Hair follicular keratinocyte (primary cell): ENCODE data around the gene CRYZ. TPM values are rescaled to one million over a fixed set of nuclear protein-coding genes. Genes with fewer than 3 reads are reported as not detected.

Experiments used
- total RNA-seq: library from RNA; depleted of rRNA; stranded (reverse); fragments of >200 nt; gene quantifications from 2 replicates; pipeline ENCODE4 v1.2.3, GENCODE V29; 2015

Gene CRYZ
- total RNA-seq: 61.5 and 67.7 TPM in 2 replicates

GRCh38 chr1:74732960-74733603 lies at the start of gene CRYZ, which contains the start of gene TYW3:
Gene CRYZ (minus strand): TSS chr1:74733050. CDS start chr1:74724821, 8,229 bp downstream.
Gene TYW3 (plus strand): TSS chr1:74733152. CDS start chr1:74733245, 93 bp downstream.

GRCh38 chr1:74673351-74674111 lies 59.3 kb downstream of the CRYZ start, which contains the start of gene ERICH3:
Gene ERICH3 (minus strand): TSS chr1:74673792. CDS start chr1:74673519, 273 bp downstream.

Other genes starting within 250 kb of the CRYZ start
- gene LRRC53, start 220.4 kb downstream of the CRYZ start, total RNA-seq: not detected in 2 replicates
- gene ERICH3, start 59.3 kb downstream of the CRYZ start, total RNA-seq: not detected in 2 replicates
- 13.4 and 13.6 TPM in 2 replicates for gene TYW3, start 102 bp upstream of the CRYZ start, total RNA-seq